ENCODE measurements around the gene TRIM8.
A peak's percentile ranks its signal among the peaks of the same experiment; 100 is the strongest.

The TRIM8 gene

DNA sequence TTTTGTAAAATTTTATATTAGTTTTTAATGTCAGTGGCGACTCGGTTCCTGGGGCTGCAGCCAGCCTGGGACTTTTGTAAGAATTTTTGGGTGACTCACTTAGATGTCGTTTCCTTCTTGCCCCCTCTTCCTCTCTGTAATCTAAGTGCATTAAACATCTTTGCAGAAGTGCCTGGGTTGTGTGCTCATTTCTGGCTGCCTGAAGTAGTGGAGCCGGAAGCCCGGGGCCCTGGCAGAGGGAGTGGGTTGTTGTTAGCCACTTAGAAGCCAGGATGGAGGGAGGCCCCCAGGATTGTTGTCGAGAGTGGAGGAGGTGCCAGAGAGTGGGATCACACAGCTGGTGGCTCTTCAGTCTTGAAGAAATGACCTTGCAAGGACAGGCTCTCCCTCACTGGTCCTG lies 11.0 kb upstream of the TRIM8 start:
- no peak for DNase-seq (ENCODE audit: low spot score)

DNA sequence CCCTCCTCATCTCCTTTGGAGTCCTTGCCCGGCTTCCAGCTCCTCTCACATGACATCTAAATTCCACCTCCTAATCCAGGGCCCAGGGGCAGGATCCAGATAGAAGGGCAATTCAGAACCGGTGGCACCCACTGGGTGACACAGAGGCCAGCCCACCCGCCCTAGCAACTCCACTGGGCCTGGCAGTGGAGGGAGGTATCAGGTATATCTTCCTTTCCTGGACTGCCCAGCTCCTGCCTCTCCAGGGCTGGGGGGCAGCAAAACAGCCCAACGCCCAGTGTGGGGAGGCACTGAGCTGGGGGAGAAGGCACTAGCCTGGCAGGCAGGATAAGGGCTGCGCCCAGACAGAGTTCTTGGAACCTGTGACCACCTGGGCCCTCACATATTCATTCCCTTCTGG lies 10.4 kb upstream of the TRIM8 start:
- no peak for DNase-seq (ENCODE audit: low spot score)

DNA sequence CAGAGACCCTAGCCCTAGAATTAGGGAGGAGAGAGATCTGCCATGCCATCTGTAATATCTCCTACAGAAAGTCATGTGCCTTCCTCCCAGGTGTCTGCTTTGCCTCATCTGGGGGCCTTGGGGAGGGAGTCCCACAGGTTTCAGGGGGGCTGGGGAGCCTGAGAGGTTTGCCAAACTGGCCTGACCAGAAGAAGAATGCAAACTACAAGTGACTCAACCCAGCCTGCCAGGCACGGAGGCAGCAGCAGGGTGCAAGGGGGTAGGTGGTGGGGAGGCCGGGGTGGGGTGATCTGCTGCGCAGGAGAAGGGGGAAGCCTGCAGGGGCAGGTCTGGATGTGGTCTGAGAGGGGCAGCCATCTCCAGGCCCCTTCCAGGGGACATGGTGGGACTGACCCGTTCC lies 9.6 kb upstream of the TRIM8 start:
- DNase-seq (ENCODE audit: low spot score): no peak

DNA sequence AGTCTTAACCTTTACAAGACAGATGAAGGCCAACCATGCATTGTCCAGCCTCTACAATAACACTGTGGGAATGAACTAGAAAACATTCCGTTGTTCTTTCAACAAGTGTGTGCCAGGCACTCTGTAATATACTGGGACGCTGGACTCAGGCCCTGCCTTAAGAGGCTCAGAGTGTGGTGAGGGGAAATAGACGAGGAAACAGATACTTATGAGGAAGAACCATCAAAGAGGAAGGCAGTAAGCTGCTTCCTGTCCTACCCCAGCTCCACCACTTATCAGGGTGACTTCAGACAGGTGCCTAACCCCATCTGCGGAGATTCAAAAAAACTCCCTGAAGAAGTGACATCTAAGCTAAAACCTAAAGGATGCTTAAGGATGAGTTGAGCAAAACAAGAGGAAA lies 8.9 kb upstream of the TRIM8 start:
- DNase-seq (ENCODE audit: low spot score): peak; percentile 46

DNA sequence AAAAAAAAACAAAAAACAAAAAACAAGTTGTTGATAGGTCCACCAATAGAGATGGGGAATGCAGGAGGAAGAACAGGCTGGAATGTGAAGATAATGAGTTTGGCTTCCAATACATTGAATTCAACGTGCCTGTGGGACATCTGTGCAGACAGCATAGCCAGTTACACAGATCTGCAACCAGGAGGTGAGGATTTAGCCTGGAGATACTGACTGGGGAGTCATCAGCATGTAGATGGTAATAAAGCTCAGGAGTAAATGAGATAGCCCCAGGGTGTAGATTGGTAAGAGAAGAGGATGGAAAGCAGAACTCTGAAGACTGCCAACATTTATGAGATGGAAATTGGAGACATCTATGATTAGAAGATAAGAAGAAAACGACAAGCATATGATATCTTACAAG lies 4.7 kb upstream of the TRIM8 start:
- DNase-seq (ENCODE audit: low spot score): no peak

DNA sequence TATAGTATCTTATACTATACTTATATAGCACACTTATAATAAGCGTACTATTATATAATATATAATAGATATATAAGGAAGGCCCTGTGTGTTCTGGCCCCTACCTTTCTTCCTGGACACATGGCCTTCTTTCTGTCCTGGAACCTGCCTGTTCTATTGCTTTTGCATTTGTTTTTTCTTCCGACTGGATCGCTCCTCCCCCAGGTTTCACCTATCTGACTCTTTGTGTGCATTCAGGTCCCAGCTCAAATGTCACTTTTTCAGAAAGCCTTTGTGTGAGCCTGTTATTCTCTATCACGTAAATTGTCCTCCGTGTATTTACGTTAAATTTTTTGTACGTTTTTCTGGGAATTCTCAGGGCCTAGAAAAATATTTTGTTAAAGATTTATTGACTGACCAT lies 2.9 kb upstream of the TRIM8 start:
- DNase-seq (ENCODE audit: low spot score): no peak

DNA sequence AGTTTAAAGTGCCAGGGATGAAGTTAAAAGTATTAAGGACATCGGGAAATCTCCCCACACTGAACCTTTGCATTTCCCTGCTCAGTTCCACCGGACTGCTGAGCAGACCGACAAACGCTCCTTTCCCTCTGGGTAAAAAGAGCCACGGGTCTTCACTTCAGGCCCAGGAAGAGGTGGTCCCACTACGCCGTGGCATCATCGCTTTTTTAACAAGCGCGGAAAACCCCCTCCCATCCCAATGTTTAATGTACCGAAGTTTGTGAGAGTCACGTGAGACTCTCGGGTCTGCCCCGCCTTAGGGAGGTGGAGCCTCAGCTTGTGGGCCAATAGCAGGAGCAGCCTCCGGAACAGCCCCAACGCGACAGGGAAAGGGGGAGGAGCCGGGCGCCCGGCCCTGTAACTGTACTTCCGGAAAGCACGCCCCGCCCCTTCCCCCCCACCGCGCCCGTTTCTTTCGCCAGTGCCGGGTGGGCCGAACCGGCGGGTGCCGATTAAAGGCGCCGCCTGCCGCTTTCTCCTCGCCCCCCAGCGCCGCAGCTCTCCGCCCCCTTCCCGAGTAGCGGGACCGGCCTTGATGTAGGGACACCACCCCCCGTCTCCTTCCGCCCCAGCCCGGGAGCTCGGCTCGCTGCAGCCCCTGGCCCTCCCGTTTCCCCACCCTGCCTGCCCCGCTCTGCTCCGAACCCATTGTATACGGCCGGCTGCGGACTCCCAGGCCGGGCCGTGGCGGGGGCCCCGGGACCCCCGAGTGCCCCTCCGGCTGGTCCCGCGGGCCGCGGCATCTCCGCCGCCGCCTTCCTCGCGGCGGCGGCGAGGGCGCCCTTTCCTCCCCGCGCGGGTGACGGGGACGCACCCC lies 2.2 kb upstream of the TRIM8 start:
- peak; percentile 97 for DNase-seq (ENCODE audit: low spot score)

DNA sequence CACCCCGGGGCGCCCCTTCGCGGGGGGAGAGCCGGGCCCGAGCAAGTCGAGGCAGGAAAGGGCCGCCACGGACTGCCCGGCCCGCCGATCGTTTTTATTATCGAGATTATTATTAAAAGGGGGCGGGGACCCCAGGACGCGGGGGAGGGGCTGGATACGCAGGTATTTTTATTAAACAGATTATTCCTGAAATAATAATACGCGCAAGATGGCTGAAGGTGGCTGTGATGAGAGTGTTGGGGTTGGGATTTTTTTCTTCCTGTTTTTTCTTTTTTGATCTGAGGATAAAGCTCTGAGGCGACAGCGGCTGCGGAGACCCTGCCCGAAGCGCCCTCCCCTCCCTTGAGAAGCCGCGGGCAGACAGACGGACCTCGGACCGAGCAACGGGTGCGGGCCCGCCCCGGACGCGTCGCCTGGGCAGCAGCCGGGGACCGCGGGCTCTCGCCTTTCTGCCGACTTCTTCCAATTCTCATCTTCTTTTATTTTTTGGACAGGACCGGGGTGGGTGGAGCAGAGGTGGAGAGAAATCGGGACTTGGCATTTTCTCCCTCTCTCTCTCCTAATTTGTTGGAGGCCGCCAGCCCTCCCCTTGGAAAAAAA lies 1.4 kb upstream of the TRIM8 start:
- DNase-seq (ENCODE audit: low spot score): peak; percentile 63

DNA sequence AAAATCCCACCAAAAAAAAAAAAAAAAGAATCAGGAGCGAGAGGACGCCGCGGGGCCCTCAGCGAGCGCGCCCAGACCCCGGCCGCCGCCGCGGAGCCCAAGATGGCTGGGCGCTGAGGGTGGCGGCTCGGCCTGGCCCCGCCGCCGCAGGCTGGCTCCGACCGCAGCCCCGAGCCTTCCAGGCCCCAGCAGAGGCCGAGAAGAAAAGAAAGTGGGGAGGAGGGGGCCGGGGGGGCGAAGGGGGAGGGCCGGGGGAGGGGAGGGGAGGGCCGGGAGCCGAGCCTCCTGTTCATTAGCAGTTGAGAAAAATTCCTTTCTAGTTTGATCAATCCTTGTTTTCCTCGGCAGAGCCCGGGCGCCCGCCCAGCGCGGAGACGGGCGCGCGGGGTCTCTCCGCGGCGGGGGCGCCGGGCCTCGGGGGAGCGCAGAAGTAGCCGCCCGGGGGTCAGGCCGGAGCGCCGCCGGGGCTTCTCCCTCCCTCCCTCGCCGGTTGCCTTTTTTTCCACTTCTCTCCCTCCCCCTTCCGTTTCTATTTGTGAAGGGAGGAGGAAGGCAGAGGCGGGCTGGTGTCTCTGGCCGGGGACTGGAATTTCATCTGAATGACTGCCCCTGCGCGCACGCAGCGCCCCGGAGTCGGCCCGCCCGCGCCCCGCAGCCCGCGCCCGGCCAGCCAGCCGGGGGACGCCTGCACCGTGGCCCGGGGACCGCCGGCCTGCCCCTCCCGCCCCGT lies 778 bp upstream of the TRIM8 start:
- DNase-seq (ENCODE audit: low spot score): peak; percentile 58

DNA sequence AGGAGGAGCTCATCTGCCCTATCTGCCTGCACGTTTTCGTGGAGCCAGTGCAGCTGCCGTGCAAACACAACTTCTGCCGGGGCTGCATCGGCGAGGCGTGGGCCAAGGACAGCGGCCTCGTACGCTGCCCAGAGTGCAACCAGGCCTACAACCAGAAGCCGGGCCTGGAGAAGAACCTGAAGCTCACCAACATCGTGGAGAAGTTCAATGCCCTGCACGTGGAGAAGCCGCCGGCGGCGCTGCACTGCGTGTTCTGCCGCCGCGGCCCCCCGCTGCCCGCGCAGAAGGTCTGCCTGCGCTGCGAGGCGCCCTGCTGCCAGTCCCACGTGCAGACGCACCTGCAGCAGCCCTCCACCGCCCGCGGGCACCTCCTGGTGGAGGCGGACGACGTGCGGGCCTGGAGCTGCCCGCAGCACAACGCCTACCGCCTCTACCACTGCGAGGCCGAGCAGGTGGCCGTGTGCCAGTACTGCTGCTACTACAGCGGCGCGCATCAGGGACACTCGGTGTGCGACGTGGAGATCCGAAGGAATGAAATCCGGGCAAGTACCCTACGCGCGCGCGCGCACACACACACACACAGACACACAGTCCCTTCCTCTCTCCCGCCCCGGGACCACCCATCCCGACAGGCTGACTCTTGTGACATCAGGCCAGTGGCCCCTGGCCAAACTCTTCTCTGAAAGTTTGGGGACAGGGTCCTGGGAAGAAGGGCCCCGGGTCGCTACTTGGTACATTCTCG lies 538 bp downstream of the TRIM8 start:
- peak; percentile 95 for DNase-seq (ENCODE audit: low spot score)

DNA sequence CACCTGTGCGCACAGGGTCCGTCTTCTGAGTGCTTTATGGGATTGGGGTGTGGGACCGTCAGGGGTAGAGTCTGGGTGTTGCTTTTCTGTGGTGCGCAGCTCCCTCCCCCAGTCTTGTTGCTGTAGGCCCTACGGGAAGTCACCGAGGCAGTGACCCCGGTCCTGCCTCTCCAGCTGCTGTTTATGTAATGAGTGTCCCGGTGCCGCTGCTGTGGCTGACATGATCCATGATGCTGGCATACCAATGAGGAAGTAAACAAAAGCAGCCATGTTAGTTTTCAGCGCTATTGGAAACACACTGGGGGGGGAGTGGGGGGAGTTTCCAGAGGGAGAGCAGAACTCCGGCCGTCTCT lies 1.1 kb downstream of the TRIM8 start:
- peak; percentile 69 for DNase-seq (ENCODE audit: low spot score)

DNA sequence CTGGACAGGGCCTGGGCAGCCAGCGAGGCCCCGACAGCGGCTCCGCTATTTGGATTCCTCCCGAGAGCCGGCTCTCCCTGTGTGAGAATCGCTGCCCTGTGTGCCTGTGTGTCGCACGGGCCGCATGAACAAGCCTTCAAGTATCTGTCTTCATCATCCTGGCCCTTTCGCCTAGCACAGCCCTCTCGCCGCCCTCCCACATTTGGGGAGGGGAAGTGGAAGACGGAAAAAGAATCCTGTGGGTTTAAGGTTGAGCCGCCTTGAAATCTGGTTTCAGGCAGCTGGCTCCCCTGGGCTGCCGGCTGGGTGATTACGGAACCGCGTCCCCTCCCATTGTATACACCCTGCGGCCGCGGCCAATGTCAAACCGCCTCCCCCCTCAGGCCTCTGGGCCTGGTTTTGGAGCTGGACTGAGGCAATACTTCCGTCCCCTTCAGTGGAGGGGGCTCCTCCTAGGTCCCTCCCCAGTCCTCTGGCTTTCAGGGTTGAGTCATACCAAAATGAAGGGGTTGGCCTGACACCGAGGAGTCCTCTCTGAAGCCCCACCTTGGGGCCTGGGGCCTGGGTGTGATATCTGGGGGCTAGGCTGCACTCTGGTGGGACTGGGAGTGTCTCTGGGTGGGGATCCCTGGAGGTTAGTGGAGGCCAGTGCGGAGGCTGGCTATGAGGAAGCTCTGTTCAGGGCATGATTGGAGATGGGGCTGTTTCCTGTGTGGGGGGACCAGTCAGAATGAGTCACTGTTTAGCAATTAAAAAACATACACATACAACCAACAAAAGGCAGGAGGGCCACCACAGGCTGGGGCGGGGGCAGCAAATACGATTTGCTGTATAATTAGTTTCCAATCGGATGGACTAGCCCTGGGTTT lies 1.7 kb downstream of the TRIM8 start:
- peak; percentile 82 for DNase-seq (ENCODE audit: low spot score)

DNA sequence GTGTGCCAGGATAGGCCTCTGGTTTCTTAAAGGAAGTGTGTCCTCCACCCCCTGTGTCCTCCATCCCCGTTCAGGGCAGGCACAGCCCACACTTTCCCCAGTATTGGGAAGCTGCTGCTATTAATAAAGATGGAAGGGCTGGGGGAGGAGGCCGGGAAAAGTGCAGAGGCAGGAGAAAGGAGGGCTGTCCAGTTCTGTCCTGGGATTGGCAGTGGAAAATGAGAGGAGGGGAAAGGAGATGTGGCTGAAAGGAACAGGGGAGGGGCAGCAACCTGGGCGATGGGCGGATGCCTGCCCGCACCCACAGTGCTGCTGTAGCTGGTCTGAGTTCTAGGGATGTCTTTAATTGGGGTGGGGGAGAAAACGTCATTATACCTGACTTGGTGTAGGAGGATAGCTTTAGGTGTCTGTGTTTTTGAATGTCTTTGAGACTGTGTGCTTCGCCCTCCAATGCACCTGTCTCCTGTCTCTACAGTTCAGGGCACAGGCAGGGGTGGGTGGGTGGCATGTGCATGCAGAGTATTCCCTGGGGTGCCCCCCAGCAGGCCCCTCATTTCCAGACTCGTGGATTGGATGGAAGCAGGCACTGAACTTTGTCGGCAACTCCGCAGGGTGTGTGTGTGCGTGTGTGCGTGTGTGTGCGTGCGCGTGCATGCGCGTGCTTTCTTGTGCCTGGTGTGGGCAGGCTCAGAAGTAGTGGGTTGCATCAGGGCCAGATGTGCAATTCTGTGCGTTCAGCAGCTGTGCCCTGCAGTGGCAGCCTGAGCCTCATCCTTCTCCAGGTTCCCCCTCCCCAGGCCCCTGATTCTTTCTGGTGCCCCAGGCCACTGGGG lies 2.5 kb downstream of the TRIM8 start:
- DNase-seq (ENCODE audit: low spot score): peak; percentile 82

DNA sequence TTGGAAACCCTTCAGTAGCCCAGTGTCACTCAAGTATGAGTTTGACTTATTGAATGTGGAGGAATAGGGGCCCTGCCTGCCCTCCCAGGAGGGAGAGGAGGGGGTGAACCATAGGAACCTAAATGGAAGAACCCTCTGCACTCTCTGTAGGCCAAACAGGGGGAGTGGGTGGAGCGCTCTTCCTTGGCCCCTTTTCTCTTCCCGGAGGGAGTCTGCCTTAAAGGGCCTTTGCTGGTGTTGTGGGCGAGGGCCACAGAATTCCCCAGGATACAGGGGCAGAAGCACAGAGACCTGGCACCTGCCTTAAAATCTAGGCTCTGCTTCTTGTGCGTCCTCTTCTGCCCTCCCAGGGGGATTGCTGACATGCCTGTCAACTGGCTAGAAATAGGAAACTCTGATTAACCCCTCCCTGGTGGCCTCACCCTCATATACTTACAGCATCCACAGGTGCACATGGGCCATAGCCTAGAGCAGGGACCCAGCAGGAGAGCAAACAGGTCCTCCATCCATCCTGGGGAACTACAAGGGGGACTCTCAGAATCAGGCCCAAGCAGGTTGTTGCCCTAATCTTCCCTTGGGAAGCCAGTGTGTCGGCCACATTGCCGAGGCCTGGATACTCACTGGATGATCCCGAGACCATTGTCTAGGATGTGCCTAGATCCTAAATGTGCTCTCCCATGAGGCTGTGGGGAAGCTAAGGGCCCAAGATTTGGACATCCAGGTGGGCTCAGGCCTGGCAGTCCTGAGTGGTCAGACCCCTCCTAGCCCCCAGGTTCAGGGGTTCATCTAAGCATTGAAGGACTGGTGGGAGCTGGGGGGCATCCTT lies 3.4 kb downstream of the TRIM8 start:
- peak; percentile 89 for DNase-seq (ENCODE audit: low spot score)

DNA sequence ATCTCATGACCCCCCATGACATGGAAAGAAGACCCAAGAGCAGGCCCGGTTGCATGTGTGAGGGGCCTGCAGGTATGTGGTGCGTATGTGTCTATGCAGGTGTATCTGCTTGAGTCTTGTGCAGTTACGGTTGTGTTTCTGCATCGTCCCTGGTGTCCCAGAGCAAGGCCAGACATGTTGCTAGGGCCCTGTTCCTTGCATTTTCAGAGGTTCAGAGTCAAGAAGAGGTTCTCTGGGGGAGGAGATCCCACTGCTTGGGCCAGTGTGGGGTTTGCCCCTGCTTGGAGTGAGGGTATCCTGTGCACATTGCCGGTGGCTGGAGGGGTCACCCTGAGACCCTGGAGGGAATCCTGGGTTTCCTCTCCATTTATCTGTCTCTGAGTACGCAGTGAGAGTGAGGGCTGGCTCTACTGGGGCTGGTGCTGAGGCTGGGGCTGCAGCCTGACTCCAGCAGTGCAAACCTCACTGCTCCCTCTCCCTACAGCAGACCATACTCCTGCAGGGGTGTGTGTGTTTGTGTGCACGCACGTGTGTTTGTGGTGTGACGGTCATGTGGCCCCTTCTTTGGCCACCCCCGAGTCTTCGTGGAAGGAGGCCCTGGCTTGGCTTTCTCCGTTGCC lies 4.1 kb downstream of the TRIM8 start:
- peak; percentile 53 for DNase-seq (ENCODE audit: low spot score)

DNA sequence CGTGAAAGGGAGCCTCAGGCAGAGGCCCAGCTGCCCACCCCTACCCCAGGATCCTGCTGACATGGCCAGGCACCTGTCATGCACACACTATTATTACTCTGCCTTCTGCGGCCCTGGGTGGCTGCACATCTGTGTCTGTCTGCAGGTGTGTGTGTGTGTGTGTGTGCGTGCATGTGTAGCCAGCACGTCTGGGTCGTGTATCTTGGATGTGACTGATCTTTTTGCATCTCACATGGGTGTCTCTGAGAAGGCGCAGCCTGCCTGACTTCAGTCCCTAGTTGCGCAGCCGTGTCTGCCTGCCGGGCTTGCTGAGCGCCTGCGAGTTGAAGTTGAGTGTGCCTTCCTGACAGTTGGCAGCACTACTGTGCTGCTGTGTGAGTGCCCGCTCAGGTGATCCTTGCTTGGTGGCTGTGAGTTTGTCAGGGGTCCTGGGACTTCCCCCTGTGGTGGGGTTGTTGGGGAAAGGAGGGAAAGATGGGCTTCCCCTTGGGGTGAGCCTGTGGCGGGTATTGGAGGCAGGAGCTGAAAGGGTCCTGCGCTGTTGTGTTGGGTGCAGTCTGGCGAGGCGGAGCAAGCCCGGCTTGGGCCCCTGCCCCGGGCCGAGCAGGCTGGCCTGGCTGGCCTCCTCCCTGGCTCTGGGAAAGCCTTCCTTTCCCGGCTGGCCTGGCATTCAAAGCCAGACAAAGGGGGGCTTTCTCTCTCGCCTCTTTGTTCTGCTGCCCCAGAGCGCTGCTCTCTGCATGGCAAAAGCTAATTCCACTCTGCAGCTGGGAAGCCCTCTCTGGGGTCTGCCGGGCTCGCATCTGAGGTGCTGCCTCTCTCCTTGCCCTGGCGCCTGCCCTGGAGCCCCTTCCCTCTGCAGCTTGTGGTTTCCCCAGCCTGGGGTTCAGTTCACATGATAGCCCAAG lies 4.9 kb downstream of the TRIM8 start:
- peak; percentile 91 for DNase-seq (ENCODE audit: low spot score)

DNA sequence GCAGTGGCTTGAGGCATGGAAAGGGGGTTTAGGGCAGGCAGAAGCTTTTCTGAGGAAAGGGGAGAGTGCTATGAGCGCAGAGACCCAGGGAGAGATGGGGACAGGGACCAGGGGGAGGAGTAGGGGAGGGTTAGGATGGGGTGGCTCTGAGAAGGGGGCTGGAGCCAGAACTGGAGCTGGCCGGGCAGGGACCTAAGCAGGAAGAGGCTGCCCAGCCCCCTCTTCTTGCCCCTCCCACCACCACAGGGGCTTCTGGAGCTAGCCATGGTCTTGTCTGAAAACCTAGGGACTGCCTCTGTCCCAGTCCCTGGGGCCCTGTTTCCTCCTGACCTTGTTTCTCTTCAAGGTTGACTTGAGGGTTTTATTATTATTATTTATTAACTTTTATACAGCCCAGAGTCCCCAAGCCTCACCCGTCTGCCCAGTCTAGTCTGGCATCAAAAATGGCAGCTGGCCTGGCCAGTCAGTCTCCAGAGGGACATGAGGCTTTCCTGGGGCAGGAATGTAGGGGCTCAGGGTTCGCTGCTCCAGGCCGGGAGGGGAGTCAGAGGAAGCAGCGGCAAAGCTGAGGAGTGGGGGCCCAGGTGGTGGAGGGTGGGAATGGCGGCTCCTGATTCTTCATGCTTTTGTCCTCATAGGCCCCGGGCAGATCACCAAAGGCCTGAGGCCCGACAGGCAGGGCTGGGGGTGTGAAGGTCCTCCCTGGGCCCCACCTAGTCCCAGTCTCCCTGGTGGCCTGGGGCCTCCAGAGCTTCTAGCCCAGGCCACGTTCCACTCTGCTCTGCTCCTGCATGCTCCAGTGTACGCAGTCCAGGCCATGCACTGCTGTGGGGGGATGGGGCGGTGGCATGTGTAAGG lies 5.7 kb downstream of the TRIM8 start:
- no peak for DNase-seq (ENCODE audit: low spot score)

Measured in NAMALWA (cell line).